ELF-1 (cell line): ENCODE data around the gene FBXO27.
"Not testable (repeated sequence)": the region's sequence is repeated elsewhere in the genome, so short reads cannot be mapped to it uniquely, and the experiment has no call there.

Experiments
- DNase-seq: peaks from one replicate; pipeline ENCODE4 v3.0.0-alpha.2; 2016; ENCODE audit warnings: low read depth, low spot score

The FBXO27 gene

DNA sequence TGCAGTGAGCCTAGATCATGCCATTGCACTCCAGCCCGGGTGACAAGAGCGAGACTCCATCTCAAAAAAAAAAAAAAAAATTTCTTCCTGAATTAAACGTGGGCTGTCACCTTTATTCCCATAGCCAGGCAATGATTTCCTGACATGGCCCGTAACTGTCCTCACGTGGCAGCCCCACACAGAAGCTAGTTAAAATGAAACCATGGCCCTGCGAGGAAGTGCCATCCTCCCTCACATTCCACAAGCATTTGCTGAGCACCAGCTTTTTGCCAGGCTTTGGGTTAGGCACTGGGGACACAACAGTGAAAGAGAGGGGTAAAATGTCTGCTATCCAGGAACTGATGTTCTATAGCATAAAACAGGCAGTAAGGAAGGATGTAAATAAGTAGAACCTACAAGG, 13.2 kb upstream of the FBXO27 start:
- DNase-seq: no peak

DNA sequence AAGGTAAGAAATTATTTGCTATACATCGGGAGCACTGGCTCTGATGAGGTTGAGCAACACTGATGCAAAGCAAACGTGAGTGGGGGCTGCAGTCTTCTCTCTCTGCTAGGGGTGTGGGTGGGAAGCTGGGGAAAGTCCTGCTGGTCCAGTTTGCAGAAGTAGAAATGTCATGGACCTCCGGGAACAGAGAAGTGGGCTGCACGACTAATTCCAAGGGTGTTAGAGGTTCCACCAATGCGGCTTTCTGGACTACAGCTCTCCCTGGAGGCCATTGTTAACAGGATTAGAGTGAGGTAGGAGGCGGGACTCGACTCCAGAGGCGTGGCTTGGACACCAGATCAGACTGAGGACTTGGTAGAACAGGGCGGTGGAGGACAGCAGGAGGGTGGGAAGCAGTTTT, 5.7 kb upstream of the FBXO27 start:
- DNase-seq: peak; percentile 69

DNA sequence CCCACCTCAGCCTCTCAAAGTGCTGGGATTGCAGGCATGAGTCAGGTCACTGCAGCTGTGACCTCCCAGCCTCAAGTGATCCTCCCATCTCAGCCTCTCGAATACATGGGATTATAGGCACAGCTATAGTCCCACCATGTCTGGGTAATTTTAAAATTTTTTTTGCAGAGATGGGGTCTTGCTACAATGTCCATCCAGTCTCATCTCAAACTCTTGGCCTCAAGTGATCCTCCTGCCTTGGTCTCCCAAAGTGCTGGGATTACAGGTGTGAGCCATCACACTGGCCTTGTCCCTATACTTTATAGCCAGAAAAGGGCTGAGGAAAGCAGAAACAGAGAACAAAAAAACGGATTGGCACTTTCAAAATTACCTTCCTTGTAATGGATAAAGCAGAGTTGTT, 4.8 kb upstream of the FBXO27 start:
- no peak for DNase-seq

GRCh38 chr19:39036581-39036980, 4.2 kb upstream of the FBXO27 start:
- no peak for DNase-seq

- DNase-seq: peak; percentile 98
Measured at GRCh38 chr19:39031368-39032062, 834 bp downstream of the FBXO27 start.

GRCh38 chr19:39030854-39031367, 1.4 kb downstream of the FBXO27 start:
- DNase-seq: no peak

GRCh38 chr19:39024875-39025641, 7.3 kb downstream of the FBXO27 start:
- DNase-seq: no peak

DNA sequence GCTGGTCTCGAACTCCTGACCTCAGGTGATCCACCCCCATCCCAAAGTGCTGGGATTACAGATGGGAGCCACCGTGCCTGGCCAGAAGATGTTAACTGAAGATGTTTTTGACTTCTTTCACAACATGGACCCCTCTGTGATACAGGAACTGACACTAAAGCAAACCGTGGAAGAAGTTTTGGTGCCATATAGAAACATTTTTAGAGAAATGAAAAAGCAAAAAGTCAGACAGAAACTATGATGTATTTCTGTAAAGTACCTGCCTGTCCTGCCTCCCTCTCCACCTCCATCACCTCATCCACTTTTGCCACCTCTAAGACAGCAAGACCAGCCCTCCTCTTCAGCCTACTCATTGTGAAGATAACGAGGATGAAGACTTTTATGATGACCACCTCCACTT, 11.3 kb downstream of the FBXO27 start:
- DNase-seq: no peak

- DNase-seq: no peak
Measured at GRCh38 chr19:39017646-39018045, 14.7 kb downstream of the FBXO27 start.

DNA sequence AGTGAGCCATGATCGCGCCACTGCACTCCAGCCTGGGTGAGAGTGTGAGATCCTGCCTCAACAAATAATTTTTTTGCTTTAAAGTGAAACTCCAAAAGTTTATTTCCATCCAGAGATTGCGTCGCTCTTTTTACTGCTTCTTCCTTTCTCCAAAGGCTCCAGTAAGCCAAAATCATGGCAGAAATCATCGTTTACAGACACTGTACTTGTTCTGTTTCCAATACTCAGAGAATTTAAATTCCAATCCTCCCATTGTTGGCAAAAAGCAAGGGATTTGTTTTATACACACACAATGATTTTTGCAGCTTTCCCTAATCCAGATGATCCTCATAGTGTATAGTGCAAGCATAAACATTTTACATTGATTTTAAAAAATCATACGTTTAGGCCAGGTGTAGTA, 15.3 kb downstream of the FBXO27 start:
- no peak for DNase-seq

- no peak for DNase-seq
Measured at GRCh38 chr19:39014037-39014436, 18.3 kb downstream of the FBXO27 start.

DNA sequence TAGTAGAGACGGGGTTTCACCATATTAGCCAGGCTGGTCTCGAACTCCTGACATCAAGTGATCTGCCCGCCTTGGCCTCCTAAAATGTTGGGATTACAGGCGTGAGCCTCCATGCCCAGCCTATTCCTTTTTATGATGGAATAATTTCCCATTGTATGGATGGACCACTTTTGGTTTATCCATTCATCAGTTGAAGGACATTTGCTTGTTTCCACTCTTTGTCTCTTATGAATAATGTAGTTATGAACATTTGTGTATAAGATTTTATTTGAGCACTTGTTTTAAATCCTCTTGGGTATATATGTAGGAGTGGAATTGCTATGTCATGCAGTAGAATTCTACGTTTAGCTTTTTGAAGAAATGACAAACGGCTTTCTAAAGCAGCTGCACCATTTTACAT, 23.3 kb downstream of the FBXO27 start:
- DNase-seq: no peak

DNA sequence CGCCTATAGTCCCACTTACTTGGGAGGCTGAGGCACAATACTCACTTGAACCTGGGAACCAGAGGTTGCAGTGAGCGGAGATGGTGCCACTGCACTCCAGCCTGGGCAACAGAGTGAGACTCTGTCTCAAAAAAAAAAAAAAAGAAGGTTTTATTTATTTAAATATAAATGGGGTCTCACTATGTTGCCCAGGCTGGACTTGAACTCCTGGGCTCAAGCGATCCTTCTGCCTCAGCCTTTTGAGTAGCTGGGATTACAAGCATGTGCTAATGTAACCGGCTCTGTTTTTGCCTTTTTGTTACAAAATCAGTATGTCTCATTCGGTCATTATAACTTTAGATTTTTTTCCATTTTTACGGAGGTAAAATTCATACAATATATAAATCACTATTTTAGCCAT, 24.2 kb downstream of the FBXO27 start:
- no peak for DNase-seq

GRCh38 chr19:39007096-39007495, 25.3 kb downstream of the FBXO27 start:
- DNase-seq: peak; percentile 78

DNA sequence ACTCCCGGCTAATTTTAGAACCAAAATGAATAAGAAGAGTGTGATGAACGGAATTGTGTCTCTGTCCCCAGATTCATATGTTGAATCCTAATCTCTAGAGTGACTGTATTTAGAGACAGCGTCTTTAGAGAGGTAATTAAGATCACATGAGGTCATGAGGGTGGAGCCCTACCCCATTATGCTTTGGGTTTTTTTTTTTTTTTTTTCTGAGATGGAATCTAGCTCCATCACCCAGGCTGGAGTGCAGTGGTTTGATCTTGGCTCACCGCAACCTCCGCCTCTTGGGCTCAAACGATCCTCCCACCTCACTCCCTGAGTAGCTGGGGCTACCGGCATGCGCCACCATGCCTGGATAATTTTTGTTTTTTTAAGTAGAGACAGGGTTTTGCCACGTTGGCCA, 27.9 kb downstream of the FBXO27 start:
- no peak for DNase-seq

DNA sequence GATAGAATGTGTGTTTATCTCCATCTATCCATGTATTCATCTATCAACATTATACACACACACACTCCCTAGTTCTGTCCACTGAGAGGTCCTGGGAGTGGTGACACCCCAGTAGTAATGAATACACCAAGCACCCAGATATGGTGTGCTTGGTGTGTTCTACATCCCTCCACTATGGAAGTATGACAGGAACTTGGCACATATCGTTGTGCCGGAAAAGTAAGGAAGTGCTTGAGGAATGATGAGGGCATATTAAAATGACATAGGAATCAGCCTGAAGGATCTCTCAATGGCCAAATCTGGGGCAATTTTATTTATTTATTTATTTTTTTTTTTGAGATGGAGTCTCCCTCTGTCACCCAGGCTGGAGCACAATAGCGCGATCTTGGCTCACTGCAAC, 28.6 kb downstream of the FBXO27 start:
- DNase-seq: no peak

DNA sequence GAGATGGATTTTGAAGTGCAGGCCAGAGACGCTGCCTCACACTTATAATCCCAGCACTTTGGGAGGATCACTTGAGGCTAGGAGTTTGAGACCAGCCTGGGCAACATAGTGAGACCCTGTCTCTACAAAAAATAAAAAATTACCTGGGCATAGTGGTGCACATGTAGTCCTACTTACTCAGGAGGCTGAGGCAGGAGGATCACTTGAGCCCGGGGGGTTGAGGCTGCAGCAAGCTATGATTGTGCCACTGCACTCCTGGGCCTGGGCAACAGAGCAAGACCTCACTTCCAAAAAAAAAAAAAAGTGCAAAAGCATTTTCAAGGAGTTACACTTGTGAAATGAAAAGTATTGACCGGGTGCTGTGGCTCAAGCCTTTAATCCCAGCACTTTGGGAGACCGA, 29.2 kb downstream of the FBXO27 start:
- DNase-seq: no peak

- DNase-seq: no peak
Measured at GRCh38 chr19:39001041-39001440, 31.3 kb downstream of the FBXO27 start.

- DNase-seq: not testable (repeated sequence)
Measured at GRCh38 chr19:38997576-38997975, 34.8 kb downstream of the FBXO27 start.

DNA sequence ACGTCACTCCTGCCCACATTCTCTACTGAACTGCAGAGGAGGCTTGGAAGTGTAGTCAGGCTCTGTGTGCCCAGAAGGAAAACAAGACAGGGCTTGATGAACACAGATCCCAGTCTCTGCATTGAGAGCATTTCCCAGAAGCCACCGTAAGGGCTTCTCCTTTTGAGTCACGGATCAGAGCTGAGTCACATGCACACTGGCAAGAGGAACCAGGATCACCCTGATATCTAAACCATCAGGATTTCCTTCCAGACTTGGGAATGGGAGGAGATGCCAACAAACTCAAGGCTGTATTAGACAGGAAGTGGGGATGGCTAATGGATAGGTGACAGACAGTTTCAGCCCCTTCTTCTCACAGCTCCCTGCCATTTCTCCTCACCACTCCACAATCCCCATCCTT, 39.1 kb downstream of the FBXO27 start:
- DNase-seq: peak; percentile 25

DNA sequence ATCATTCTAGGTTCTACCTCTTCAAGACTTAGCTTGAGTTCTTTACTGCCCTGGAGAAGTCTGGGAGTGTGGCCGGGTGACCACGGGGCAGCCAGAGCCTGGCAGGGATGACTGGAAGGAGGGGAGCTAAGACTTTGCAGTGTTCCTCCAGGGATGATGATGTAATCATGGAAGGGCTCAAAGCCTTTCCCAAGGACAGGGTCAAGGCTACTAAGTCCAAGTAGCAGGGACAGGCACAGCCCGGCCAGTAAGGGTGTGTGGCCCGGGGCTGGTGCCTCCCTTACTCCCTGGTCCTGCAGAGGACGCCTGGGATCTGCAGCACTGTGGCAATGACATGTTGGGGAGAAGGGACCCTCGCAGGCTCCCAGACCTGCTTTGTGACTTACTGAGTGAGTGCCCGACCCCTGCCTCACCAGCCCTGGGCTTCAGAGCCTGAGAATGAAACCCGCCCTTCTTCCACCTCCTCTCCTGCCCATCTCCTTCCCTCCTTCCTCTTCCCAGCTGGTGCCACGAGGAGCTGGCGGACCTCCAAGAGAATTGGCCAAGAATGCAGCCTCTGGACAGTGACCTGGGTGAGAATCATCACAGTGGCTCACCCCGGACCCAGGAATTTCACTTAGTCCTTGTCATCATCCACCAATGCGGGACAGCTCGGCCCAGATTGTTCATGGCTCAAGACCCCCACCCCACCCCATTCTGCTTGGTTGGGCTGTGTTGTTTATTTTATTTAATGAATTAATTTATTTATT, 41.2 kb downstream of the FBXO27 start:
- no peak for DNase-seq

GRCh38 chr19:38989614-38990013, 42.7 kb downstream of the FBXO27 start:
- not testable (repeated sequence) for DNase-seq
